ENCODE measurements around the gene HJURP.

GRCh38 chr2:233822781-233823730 is 31.3 kb downstream of the HJURP start:
- TF ChIP-seq CTCF (IDR thresholded peaks at IDR 0.05) (no peak), POLR2A (IDR thresholded peaks at IDR 0.05) (no peak)
